ENCODE measurements around the gene IHH.

The IHH gene

GRCh38 chr2:219099329-219099728 is 38.6 kb upstream of the IHH start:
- no peaks in the 10 kb centered on the region for H3K79me1 ChIP-seq (ENCODE audit: low read length)
- H4K8ac ChIP-seq (ENCODE audit: low read depth, low read length): no peak overlapping the region

GRCh38 chr2:219095406-219095935 is 34.8 kb upstream of the IHH start:
- Histone ChIP-seq H3K23ac (ENCODE audit: low read length) (no peak overlapping the region), H3K4me1 (ENCODE audit: control insufficient read depth, low read depth, low read length) (no peaks in the 10 kb centered on the region), H3K18ac (ENCODE audit: low read length) (no peak overlapping the region), H2BK120ac (ENCODE audit: low read depth, low read length) (no peak overlapping the region), H3K4me2 (ENCODE audit: low read length) (no peak overlapping the region), H3K4me3 (ENCODE audit: low read length) (no peak overlapping the region), H3K36me3 (ENCODE audit: control insufficient read depth, insufficient read depth, low read length) (no peaks in the 10 kb centered on the region), H3K79me2 (ENCODE audit: control insufficient read depth, insufficient read depth, low read length) (no peaks in the 10 kb centered on the region), H3K27ac (ENCODE audit: low read depth, low read length) (no peak overlapping the region), H2AK5ac (ENCODE audit: low read length) (no peak overlapping the region), H4K8ac (ENCODE audit: low read depth, low read length) (no peak overlapping the region), H2BK15ac (replicated peaks; ENCODE audit: low read depth) (no peak overlapping the region), H3K79me1 (ENCODE audit: low read length) (no peaks in the 10 kb centered on the region), H3K56ac (ENCODE audit: low read length) (no peak overlapping the region), H4K5ac (ENCODE audit: low read length) (no peak overlapping the region), H3K4ac (ENCODE audit: low read depth, low read length) (no peak overlapping the region), H3K27me3 (ENCODE audit: insufficient read depth, low read length, poor library complexity) (no peaks in the 10 kb centered on the region), H2BK5ac (ENCODE audit: low read length) (no peak overlapping the region), H3K9ac (ENCODE audit: low read length) (no peak overlapping the region)
- no peak for DNase-seq
- no CpG with 5 or more reads among the region's 1 CpG for WGBS (ENCODE audit: extremely low coverage, insufficient coverage, low lambda C conversion rate)

More at GRCh38 chr2:219099329-219099728, 38.6 kb upstream of the IHH start:
- H4K5ac ChIP-seq (ENCODE audit: low read length): no peak overlapping the region
- H3K4me2 ChIP-seq (ENCODE audit: low read length): no peak overlapping the region
- no peak overlapping the region for H3K18ac ChIP-seq (ENCODE audit: low read length)
- H3K79me2 ChIP-seq (ENCODE audit: control insufficient read depth, insufficient read depth, low read length): no peaks in the 10 kb centered on the region
- no peak overlapping the region for H3K9ac ChIP-seq (ENCODE audit: low read length)
- H3K27me3 ChIP-seq (ENCODE audit: insufficient read depth, low read length, poor library complexity): no peaks in the 10 kb centered on the region
- H2BK15ac ChIP-seq (replicated peaks; ENCODE audit: low read depth): no peak overlapping the region
- no peak overlapping the region for H2AK5ac ChIP-seq (ENCODE audit: low read length)
- H3K56ac ChIP-seq (ENCODE audit: low read length): no peak overlapping the region
- H3K4ac ChIP-seq (ENCODE audit: low read depth, low read length): no peak overlapping the region
- H3K4me3 ChIP-seq (ENCODE audit: low read length): no peak overlapping the region
- no peak overlapping the region for H2BK120ac ChIP-seq (ENCODE audit: low read depth, low read length)
- DNase-seq: no peak
- no peak overlapping the region for H3K23ac ChIP-seq (ENCODE audit: low read length)
- H3K27ac ChIP-seq (ENCODE audit: low read depth, low read length): no peak overlapping the region
- H2BK5ac ChIP-seq (ENCODE audit: low read length): no peak overlapping the region
- no CpG with 5 or more reads among the region's 1 CpG for WGBS (ENCODE audit: extremely low coverage, insufficient coverage, low lambda C conversion rate)
- H3K36me3 ChIP-seq (ENCODE audit: control insufficient read depth, insufficient read depth, low read length): no peaks in the 10 kb centered on the region
- H3K4me1 ChIP-seq (ENCODE audit: control insufficient read depth, low read depth, low read length): no peaks in the 10 kb centered on the region

- Histone ChIP-seq H4K8ac (ENCODE audit: low read depth, low read length) (no peak overlapping the region), H2AK5ac (ENCODE audit: low read length) (no peak overlapping the region), H3K4me1 (ENCODE audit: control insufficient read depth, low read depth, low read length) (no peaks in the 10 kb centered on the region), H3K79me1 (ENCODE audit: low read length) (no peaks in the 10 kb centered on the region), H3K79me2 (ENCODE audit: control insufficient read depth, insufficient read depth, low read length) (no peaks in the 10 kb centered on the region), H3K9ac (ENCODE audit: low read length) (no peak overlapping the region), H3K18ac (ENCODE audit: low read length) (no peak overlapping the region), H3K36me3 (ENCODE audit: control insufficient read depth, insufficient read depth, low read length) (no peaks in the 10 kb centered on the region), H3K4me3 (ENCODE audit: low read length) (no peak overlapping the region), H2BK5ac (ENCODE audit: low read length) (no peak overlapping the region), H4K5ac (ENCODE audit: low read length) (no peak overlapping the region), H3K27me3 (ENCODE audit: insufficient read depth, low read length, poor library complexity) (no peaks in the 10 kb centered on the region), H2BK120ac (ENCODE audit: low read depth, low read length) (no peak overlapping the region), H2BK15ac (replicated peaks; ENCODE audit: low read depth) (no peak overlapping the region), H3K27ac (ENCODE audit: low read depth, low read length) (no peak overlapping the region), H3K4me2 (ENCODE audit: low read length) (no peak overlapping the region), H3K56ac (ENCODE audit: low read length) (no peak overlapping the region), H3K23ac (ENCODE audit: low read length) (no peak overlapping the region), H3K4ac (ENCODE audit: low read depth, low read length) (no peak overlapping the region)
- no CpG with 5 or more reads among the region's 3 CpGs for WGBS (ENCODE audit: extremely low coverage, insufficient coverage, low lambda C conversion rate)
- DNase-seq: no peak
Measured at GRCh38 chr2:219094171-219094570, 33.5 kb upstream of the IHH start.

- H4K8ac ChIP-seq (ENCODE audit: low read depth, low read length): no peak overlapping the region
- H3K23ac ChIP-seq (ENCODE audit: low read length): no peak overlapping the region
- H3K18ac ChIP-seq (ENCODE audit: low read length): no peak overlapping the region
- H4K5ac ChIP-seq (ENCODE audit: low read length): no peak overlapping the region
- H3K4me2 ChIP-seq (ENCODE audit: low read length): no peak overlapping the region
- no peak overlapping the region for H3K4ac ChIP-seq (ENCODE audit: low read depth, low read length)
- H2AK5ac ChIP-seq (ENCODE audit: low read length): no peak overlapping the region
- H3K4me3 ChIP-seq (ENCODE audit: low read length): no peak overlapping the region
- no peak overlapping the region for H2BK120ac ChIP-seq (ENCODE audit: low read depth, low read length)
- H2BK15ac ChIP-seq (replicated peaks; ENCODE audit: low read depth): no peak overlapping the region
- H3K27ac ChIP-seq (ENCODE audit: low read depth, low read length): no peak overlapping the region
- H3K36me3 ChIP-seq (ENCODE audit: control insufficient read depth, insufficient read depth, low read length): no peaks in the 10 kb centered on the region
- H3K79me2 ChIP-seq (ENCODE audit: control insufficient read depth, insufficient read depth, low read length): no peaks in the 10 kb centered on the region
- H3K27me3 ChIP-seq (ENCODE audit: insufficient read depth, low read length, poor library complexity): no peaks in the 10 kb centered on the region
- no peak overlapping the region for H3K56ac ChIP-seq (ENCODE audit: low read length)
- no peak overlapping the region for H2BK5ac ChIP-seq (ENCODE audit: low read length)
- no peak for DNase-seq
- no peaks in the 10 kb centered on the region for H3K4me1 ChIP-seq (ENCODE audit: control insufficient read depth, low read depth, low read length)
- no peaks in the 10 kb centered on the region for H3K79me1 ChIP-seq (ENCODE audit: low read length)
- no CpG with 5 or more reads among the region's 4 CpGs for WGBS (ENCODE audit: extremely low coverage, insufficient coverage, low lambda C conversion rate)
- H3K9ac ChIP-seq (ENCODE audit: low read length): no peak overlapping the region
Measured at GRCh38 chr2:219090436-219091299, 29.9 kb upstream of the IHH start.

GRCh38 chr2:219089330-219089729 is 28.6 kb upstream of the IHH start:
- Histone ChIP-seq H2AK5ac (ENCODE audit: low read length) (no peak overlapping the region), H3K56ac (ENCODE audit: low read length) (no peak overlapping the region), H3K4me3 (ENCODE audit: low read length) (no peak overlapping the region), H3K18ac (ENCODE audit: low read length) (no peak overlapping the region), H3K9ac (ENCODE audit: low read length) (no peak overlapping the region), H2BK15ac (replicated peaks; ENCODE audit: low read depth) (no peak overlapping the region), H3K27ac (ENCODE audit: low read depth, low read length) (no peak overlapping the region), H3K4me2 (ENCODE audit: low read length) (no peak overlapping the region), H3K4me1 (ENCODE audit: control insufficient read depth, low read depth, low read length) (no peaks in the 10 kb centered on the region), H2BK120ac (ENCODE audit: low read depth, low read length) (no peak overlapping the region), H3K27me3 (ENCODE audit: insufficient read depth, low read length, poor library complexity) (no peaks in the 10 kb centered on the region), H2BK5ac (ENCODE audit: low read length) (no peak overlapping the region), H3K79me2 (ENCODE audit: control insufficient read depth, insufficient read depth, low read length) (no peaks in the 10 kb centered on the region), H4K5ac (ENCODE audit: low read length) (no peak overlapping the region), H4K8ac (ENCODE audit: low read depth, low read length) (no peak overlapping the region), H3K4ac (ENCODE audit: low read depth, low read length) (no peak overlapping the region), H3K79me1 (ENCODE audit: low read length) (no peaks in the 10 kb centered on the region), H3K36me3 (ENCODE audit: control insufficient read depth, insufficient read depth, low read length) (no peaks in the 10 kb centered on the region), H3K23ac (ENCODE audit: low read length) (no peak overlapping the region)
- no CpG with 5 or more reads among the region's 4 CpGs for WGBS (ENCODE audit: extremely low coverage, insufficient coverage, low lambda C conversion rate)
- DNase-seq: no peak

Measured in mesendoderm (in vitro differentiated cells).